Astrocyte of the spinal cord (primary cell): ENCODE measurements around the gene KCNK3.

Experiments
- DNase-seq: peaks from one replicate; pipeline ENCODE4 v3.0.0; 2011; ENCODE audit warnings: low read depth, low spot score
- H3K4me3 ChIP-seq: 2 replicates; pipeline ENCODE4 v1.5.1; 2011; ENCODE audit warnings: low read depth, mild to moderate bottlenecking, low read length, moderate library complexity
- in situ Hi-C: cut with HindIII; loops from 2 replicates; pipeline ENCODE4 v1.10.0; 2017; ENCODE audit warnings: low sequenced_read_pairs
- TF ChIP-seq, protein P1 (sequence below): IDR thresholded peaks from 2 replicates; pipeline ENCODE4 v1.5.1; 2012; ENCODE audit warnings: low read depth, mild to moderate bottlenecking, low read length, inconsistent platforms

KCNK3 gene

DNA sequence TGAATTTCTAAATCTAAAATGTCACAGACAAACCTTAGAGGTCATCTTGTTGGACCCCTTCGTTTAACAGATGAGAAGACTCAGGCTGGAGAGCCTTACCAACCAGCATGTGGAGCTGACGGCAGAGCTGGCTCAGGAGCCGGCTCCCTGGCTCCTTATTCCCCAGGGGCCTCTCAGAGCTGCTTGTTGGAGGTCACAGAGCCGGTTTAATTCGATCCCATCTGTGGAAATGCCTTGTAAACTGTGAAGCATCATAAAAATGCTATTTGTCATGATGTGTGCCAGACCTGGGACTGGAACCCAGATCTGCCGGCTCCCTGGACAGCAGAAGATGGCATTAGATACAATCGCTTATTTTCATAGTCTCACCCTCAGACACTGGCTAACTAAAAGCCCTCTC, 43.2 kb upstream of the KCNK3 start:
- in situ Hi-C loops, result no loop called here
- no peak overlapping the region for H3K4me3 ChIP-seq
- DNase-seq, result no peak
- TF ChIP-seq, protein P1, sequence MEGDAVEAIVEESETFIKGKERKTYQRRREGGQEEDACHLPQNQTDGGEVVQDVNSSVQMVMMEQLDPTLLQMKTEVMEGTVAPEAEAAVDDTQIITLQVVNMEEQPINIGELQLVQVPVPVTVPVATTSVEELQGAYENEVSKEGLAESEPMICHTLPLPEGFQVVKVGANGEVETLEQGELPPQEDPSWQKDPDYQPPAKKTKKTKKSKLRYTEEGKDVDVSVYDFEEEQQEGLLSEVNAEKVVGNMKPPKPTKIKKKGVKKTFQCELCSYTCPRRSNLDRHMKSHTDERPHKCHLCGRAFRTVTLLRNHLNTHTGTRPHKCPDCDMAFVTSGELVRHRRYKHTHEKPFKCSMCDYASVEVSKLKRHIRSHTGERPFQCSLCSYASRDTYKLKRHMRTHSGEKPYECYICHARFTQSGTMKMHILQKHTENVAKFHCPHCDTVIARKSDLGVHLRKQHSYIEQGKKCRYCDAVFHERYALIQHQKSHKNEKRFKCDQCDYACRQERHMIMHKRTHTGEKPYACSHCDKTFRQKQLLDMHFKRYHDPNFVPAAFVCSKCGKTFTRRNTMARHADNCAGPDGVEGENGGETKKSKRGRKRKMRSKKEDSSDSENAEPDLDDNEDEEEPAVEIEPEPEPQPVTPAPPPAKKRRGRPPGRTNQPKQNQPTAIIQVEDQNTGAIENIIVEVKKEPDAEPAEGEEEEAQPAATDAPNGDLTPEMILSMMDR, result no peak

- TF ChIP-seq, protein P1, result no peak
- DNase-seq, result no peak
- in situ Hi-C loops, result no loop called here
- no peak overlapping the region for H3K4me3 ChIP-seq
Observed at GRCh38 chr2:26649992-26650712, 42.4 kb upstream of the KCNK3 start.

- no peak for DNase-seq
- TF ChIP-seq, protein P1, result no peak
- in situ Hi-C loops, result no loop called here
- no peak overlapping the region for H3K4me3 ChIP-seq
Observed at GRCh38 chr2:26650713-26651469, 41.6 kb upstream of the KCNK3 start.

GRCh38 chr2:26651470-26651771, 41.1 kb upstream of the KCNK3 start:
- H3K4me3 ChIP-seq, result no peak overlapping the region
- in situ Hi-C loops, result no loop called here
- TF ChIP-seq, protein P1, result no peak

GRCh38 chr2:26651799-26652198, 40.7 kb upstream of the KCNK3 start:
- in situ Hi-C loops, result no loop called here

More at GRCh38 chr2:26651470-26651771, 41.1 kb upstream of the KCNK3 start:
- DNase-seq, result no peak

DNA sequence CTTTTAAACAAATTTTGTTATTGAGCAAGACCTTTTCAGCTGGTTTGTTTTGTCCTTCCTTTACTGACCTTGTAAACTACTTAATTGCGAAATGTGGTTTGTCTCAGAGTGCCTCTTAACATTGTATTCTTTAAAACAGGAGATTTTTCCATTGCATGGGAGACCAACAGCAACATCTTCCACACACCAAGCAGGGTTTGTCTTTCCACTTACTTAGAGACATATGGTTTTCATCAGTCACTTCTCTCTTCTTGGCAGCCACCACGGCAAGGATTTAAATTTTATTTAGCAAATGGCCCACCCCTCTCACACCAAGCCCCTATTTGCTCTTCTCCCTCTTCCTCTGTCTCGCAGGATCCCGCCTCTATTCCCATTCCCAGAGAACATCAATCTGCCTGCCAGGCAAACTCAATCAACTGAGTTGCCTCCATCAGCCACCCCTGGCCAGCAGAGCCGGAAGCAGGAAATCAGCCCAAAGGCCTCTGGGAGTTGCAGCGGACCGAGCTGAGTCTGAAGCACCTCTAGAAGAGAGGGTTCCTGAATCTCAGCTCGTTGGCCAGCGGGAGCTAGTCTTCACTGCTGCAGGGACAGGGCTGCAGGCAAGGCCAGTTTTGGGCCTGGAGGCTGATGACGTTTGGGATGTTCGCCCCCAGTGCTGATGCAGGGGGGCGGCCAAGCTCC, 40.0 kb upstream of the KCNK3 start:
- TF ChIP-seq, protein P1, result no peak
- no peak for DNase-seq
- no peak overlapping the region for H3K4me3 ChIP-seq
- in situ Hi-C loops, result no loop called here

More at GRCh38 chr2:26651799-26652198, 40.7 kb upstream of the KCNK3 start:
- H3K4me3 ChIP-seq, result no peak overlapping the region
- TF ChIP-seq, protein P1, result no peak
- no peak for DNase-seq
